HG03108 (cell line): Measurements from ENCODE around the gene APOA5.

Source experiments
- ATAC-seq: cut with Tn5 transposase; IDR thresholded peaks from one replicate; pipeline ENCODE4 v1.9.1; 2021; ENCODE audit warnings: moderate library complexity; ENCODE audit not compliant: unreplicated experiment

APOA5 gene

DNA sequence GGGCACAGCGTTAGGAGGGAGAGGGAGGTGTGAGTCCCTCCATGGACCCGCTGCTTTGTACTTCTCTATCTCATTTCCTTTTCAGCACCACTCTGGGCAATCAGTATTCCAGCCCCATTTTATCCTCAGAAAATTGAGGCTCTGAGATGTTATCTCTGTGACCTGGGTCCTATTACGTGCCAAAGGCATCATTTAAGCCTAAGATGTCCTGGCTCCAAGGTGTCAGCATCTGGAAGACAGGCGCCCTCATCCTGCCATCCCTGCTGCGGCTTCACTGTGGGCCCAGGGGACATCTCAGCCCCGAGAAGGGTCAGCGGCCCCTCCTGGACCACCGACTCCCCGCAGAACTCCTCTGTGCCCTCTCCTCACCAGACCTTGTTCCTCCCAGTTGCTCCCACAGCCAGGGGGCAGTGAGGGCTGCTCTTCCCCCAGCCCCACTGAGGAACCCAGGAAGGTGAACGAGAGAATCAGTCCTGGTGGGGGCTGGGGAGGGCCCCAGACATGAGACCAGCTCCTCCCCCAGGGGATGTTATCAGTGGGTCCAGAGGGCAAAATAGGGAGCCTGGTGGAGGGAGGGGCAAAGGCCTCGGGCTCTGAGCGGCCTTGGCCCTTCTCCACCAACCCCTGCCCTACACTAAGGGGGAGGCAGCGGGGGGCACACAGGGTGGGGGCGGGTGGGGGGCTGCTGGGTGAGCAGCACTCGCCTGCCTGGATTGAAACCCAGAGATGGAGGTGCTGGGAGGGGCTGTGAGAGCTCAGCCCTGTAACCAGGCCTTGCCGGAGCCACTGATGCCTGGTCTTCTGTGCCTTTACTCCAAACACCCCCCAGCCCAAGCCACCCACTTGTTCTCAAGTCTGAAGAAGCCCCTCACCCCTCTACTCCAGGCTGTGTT lies 37.2 kb upstream of the APOA5 start:
- no peak for ATAC-seq

DNA sequence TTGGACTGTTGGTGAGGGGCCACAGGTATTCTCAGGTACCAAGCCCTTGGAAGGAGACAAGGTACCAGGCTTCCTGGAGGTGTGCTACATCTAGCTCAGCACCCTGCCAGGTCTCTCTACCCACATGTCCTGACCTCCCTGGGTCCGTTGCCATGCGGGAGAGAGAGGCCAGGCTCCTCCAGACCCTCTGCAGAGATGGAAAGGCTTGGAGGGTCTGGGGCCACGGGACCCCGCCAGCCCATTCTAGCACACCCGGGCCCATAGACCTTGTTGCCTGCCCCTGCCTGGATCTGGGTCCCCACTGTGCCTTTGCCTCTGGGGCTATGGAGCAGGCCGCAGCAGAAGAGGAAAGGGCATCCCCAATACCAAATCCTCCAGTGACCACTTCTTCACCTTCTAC lies 35.8 kb upstream of the APOA5 start:
- no peak for ATAC-seq

DNA sequence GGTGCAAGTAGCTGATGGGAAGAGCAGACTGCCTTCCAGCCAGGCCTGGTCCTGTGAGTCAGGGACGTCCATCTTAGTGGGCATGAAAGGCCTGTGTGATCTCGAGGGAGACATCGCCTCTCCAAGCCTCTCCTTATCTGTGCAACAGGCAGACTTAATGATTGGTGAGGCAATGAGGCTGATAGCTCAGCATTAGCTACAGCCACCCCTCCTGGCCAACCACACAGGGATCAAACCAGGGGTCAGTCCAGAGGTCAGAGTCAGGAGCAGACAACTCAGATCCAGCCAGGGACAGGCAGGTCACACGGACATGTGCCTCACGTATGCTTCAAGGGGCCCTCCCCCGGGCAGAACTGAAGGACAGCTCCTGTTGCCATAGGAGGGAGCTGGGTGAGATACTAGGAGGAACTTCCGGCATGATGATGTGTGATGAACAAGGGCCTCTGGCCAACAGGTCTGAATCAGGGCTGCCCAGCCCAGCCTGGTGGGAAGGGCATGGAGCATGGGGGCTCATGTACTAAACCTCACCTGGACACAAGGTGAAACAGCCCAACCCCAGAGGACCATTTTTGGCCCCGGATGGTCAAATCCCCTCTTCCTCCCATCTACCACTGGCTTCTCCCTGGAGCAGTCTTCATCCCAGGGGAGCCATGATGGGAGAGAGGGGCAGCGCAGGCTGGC lies 35.2 kb upstream of the APOA5 start:
- ATAC-seq: no peak

DNA sequence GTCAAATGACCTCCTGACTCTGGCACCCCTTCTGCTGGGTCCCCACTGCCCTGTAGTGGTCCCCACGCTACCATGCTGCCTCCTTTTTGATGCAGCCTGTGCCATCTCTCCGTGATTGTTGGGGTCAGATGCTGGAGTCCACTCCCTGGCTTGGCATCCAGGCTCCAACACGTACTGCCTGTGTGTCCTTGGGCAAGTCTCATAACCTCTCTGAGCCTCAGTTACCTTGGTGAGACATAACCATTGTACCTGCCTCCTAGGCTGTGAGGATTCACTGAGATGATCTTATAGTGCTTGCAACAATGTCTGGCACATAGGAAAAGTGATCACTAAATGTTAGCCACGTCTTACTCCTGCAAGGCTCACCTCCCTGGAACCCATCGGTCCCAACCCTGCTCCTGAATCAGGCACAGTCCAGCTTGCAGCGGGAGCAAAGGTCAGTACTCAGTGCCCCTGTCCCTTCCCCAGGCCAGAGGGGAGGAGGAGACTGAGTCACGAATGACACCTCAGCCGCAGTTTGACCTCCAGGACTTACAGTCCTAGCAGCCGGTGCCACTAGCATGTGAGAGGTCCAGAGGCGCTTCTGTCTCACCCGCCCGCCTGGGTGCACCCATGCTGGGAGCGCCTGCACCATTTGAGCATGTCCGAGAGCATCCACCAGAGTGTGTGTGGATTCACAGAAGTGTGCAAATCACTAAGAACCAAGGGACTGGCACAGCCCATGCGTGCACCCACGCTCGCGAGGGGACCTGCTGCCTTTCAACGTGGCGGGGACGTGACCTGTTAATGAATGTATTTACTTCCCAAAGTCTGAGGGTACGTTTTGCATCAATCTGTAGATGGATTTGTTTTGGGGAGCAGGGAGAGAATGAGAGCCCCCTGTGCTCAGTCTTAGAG lies 34.4 kb upstream of the APOA5 start:
- ATAC-seq: no peak

DNA sequence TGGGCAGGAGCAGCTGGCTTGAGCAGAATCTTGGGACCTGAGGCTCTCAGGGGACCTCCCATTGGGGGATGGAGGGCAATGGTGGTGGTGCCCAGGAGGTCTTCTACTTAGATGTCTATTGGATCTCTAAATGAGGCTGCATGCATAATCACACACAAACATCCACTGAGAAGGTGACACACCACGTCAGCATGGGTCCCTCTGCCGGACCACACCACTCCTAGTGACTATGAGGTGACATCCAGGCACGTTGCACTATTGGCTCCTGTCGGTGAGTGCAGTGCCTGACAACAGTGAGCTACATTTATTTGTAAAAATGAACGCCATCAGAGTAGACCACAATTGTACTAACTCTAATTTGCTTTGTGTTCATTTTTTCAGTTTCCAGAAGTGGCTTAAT lies 33.8 kb upstream of the APOA5 start:
- ATAC-seq: no peak

DNA sequence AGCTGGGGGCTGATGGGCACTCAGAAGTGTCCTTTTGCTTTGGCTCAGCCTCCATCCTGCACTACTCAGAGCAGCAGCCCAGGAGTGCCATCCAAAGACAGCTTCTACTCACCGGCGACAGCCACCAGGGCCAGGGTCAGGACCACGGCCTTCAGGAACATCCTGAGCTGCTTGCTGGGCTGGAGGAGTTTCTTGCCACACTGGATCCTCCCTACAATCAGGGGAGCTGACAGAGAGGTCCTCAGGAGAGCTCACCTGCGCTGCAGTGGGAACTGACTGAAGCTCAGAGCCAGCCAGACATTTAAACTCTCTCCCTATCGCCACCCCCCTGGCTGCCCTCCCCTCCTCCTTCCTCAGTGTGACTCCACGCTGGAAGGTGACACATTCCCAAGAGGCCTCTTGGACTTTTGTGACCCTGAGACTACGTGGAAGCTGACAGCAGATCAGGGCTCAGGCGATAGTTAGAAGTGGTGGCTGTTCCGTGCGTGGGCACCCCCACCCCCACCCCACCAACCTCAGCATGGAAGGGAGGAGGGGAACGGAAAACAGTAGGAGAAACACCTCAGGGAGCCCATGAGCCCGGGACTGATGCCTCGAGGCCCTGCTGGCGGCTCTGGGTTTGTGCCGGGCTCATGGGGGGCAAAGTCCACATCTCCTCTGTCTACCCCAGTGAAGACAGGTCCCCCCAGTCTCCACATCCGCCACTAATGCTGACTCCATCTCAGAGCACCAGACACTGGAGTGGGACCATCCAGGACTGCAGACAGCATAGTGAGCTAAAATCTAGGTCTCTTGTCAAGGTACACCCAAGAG lies 31.6 kb upstream of the APOA5 start, which contains the start of gene APOA4:
TSS of gene APOA4 (minus strand) at position 274 of the 813 bp plus-strand sequence. CDS start at position 161, 113 bp downstream.
- ATAC-seq: no peak

DNA sequence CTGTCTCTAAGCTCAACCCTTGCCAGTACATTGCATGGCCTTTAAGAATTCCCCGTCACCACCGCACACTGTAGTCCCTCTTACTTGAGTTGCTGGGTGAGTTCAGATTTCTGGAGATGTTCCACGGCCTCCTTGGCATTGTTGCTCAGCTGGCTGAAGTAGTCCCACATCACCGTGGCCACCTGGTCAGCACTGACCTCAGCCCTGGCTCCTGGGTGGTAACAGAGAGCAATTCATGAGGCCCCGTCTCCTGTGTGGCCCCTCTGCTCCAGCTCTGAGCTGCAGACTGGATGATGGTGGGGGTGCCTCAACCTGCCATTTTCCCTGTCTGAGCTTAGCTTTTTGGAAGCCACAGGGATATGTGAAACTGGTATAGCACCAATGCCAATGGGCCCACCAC lies 30.9 kb upstream of the APOA5 start:
- ATAC-seq: no peak

DNA sequence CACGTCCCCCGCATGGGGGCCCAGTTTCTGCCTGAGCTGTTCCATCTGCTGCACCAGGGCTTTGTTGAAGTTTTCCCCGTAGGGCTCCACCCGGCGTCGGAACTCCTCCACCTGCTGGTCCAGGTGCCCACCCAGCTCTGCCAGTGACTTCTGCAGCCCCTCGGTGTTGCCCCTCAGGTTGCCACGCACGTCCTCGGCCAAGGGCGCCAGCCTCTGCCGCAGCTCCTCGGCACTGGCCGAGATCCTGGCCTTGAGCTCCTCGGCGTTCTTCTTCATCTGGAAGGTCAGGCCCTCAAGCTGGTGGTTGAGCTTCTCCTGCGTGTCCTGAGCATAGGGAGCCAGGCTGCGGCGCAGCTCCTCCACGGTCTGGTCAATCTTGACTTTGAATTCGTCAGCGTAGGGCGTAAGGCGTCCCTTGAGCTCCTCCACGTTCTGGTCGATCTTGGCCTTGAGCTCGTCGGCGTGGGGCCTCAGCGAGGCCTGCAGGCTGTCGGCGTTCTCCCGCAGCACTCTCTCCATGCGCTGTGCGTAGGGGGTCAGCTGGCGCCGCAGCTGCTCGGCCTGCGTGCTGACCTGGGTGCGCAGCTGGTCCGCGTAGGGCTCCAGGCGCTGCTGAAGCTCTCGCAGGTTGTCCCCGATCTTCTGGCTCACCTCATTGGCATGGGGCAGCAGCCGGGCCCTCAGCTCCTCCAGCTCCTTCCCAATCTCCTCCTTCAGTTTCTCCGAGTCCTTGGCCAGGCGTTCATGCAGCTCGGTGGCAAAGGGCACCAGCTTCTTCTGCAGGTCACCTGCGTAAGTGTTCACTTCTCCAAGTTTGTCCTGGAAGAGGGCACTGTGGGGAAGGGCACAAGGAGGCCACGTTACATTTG lies 29.6 kb upstream of the APOA5 start:
- no peak for ATAC-seq

DNA sequence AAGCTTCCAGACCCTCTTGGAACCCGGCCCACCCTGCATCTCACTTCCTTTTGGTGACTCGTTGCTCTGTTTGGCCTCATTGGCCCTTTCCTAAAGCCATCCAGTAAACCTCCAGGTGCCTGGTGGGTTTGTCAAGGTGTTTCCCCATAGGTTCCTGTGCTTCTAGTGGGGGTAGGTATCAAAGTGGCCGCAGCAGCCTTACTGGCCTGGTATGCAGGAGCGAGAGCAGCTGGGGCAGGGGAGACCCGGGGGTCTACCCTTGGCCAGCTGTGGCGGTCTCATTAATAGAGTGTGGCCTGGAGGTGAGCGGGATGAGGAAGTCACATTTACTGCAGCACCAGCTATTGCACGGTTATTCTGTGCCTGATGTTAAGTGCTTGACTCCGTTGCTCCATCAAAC lies 27.4 kb upstream of the APOA5 start:
- no peak for ATAC-seq

DNA sequence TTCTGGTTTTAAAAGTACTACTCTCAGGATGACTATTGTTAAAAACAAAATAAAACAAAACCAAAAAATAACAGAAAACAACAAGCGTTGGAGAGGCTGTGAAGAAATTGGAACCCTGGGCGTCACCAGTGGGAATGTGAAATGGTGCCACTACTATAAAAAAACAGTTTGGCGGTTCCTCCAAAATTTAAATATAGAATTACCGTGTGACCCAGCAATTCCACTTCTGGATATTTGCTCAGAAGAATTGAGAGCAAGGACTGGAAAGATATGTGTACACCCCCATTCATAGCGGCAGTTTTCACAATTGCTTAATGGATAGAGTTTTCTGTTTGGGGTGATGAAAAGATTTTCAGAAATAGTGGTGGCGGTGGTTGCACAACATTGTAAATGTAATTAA lies 22.8 kb upstream of the APOA5 start:
- no peak for ATAC-seq

DNA sequence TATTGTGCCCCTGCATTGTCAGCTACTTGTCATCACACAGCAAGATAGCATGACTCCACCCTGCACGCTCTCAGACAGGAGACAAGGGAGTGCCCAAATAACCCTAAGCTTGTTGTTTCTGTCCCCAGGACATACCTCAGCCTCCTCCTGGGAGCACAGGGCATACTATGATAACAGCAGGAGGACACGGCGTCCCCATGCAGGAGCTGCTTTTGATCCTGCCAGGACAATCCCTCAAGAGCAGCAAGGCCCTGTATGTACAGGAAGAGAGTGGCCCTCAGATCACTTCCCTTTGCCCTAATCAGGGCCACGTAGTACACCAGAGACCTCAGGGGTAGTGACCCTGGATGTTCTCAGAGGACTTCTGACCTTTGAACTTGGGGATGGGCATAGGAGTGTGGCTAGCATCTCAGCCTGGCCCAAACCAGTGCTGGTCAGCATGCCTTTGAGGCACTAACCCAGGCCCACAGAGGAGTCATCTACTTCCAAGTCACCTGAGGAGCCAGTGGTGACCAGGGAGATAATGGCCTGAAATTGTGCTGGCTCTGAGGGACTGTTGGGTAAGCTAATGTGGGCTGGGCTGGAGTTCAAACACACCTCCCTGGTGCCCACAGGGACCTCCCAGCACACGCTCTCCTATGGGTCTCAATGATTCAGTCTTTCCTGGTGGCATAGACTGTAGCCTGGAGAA lies 22.2 kb upstream of the APOA5 start:
- ATAC-seq: no peak

DNA sequence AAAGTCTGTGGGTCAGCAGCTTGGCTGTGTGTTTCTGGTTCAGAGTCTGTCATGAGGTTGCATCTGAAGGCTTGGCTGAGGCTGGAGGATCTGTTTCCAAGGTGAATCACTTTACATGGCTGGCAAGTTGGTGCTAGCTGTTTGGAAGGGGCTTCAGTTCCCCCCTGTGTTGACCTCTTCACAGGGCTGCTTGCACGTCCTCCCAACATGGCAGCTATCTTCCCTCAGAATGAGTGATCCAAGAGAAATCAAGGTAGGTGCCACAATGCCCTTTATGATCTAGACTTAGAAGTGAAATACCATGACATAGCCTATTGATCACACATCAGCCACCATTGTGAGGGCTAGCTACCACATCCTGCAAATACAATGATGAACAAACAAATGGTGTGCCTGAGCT lies 21.5 kb upstream of the APOA5 start:
- no peak for ATAC-seq

DNA sequence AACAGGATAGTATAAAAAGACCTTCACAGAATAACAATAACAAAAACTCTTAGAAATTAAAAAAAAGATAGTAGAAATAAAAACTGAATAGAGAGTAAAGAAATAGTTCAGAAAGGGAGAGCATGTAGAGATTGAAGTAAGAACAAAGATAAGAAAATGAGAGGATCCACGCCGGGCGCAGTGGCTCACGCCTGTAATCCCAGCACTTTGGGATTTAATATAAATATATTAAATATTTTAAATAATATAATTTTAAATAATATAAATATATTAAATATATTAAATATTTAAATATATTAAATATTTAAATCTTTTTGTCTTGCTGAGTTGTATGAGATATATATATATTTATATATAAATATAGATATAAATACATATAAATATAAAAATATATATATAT lies 20.4 kb upstream of the APOA5 start:
- ATAC-seq: no peak

DNA sequence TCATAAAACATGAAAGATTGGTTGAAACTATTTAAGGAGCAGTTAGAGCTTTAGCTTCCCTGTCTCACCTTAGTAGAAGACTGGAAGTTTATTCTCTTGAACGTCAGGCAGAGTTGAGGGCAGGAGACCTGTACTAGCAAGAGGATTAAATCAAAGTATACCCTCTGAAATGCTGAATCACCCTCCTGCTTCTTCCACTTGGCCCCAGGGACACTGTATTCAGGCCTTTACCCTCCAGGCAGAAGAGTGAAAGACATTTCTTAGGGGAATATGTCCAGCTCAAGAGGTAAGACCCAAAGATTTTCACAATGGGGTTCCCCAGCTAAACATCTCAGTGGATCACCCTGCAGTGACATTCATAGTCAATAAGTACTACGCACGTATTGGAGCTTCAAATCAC lies 19.5 kb upstream of the APOA5 start:
- no peak for ATAC-seq

DNA sequence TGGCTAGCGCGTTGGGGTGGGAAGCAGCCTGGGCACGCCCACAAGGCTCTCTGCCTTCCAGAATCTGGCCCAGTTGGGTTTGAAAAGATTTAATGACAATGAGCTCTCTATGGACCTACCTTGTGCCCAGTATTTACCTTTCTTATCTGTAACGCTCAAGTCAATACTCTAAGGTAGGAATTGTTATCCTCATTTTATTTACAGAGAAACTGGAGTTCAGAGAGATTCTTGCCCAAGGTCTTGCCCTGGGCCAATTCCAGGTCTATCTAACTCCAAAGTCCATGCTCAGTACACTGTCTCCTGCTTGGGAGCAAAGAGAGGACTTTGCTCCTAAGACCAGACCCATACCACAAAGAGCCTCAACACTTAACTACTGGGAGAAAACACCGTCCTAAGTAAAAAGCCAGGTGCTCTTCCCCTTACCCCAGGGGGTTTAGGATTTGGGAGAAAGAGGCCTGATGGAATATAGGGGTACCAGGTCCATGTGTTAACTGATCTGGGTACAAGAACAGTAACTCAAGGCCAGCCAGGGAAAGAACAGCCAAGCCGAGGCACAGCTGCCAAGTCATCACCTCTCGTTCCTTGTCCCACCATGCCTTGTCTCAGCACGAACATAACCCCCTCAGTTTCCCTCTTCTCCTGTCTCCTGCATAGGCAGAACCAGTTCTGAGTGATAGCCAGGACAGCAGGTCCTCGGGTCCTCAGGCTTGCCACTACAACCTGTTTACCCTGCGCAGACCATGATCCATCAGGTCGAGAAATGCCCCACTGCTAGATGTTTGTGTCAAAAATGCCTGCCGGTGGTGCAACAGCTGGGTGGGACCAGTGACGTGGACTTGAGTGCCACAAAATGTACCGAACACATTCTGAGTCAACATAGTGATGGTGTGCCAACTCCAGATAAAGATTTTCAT lies 16.8 kb upstream of the APOA5 start:
- no peak for ATAC-seq

DNA sequence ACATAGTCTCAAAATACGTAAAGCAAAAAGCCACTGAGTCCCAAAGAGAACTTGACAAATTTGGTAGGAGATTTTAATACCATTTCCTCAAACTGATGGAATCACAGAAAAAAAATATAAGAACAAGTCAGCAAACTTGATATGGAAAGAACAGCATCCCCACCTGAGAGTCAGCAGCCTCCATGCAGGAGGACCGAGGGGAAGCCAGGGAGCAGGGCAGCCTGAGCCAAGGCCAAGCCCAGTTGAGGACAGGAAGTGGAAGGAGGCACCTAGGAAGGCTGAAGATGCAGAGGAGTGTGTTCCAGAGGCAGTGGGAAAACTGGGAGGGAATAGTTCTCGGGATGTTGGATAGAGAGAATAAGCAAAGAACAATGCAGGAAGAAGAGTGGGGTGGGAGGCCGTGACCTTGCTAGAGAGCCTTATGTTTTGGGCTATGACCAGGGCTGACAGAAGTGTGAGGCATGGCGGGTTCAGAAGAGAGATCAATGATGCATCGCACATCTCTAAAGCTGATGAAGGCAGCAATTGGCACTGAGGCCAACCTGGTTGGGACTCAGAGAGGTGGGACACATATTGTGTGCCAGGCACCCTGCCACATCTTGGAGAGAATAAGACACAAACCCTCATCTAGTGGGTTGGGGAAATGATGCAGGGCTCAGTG lies 16.1 kb upstream of the APOA5 start:
- no peak for ATAC-seq

DNA sequence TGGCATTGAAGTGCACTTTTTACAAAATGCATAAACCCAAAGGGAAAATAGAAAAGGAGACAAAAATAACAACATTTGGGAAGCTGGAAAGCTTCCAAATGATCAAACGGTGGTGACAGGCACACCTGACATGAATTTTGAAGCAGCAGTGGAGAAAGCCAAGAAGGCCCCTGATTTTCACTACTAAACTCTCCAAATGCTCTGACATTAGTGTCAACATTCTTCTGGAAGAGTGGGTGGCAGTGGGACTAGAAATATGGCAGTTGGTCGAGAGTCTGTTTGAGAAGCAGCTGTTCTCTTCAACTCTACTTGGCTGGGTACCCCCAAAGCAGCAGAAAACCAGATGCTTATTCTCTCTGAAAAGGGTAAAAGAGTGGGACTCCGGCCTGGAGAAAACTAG lies 12.3 kb upstream of the APOA5 start:
- ATAC-seq: no peak
